ENCODE data around the gene KRTAP4-8.

Gene KRTAP4-8

DNA sequence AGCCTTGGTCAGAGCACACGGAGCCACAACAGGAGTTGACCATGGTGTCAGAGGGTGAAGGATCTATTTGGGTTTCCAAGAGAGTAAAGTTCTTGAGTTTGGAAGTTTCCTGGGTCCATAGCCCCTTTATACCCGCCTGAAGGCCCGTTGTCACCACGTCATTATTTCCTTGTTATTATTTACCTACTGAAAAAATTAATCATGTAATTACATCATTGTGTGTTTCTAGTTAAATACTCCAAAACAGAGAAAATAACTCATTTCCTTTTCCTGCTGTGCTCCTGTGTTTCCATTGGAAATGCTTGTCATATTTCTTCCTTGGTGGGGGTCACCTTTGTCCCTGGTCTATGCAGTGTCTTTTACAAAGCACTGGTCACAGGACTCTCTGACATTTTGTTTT is at the start of gene KRTAP4-8:
KRTAP4-8 (minus strand) TSS at position 101 of the 400 bp plus-strand sequence; CDS start at position 43, 58 bp downstream.
- Histone ChIP-seq H3K4me3 (ENCODE audit: low read depth, low read length) (no peak within 1 kb of the TSS), H3K4me1 (ENCODE audit: control insufficient read depth, insufficient read depth, low read length) (no peaks in the 10 kb centered on the region), H3K9me3 (ENCODE audit: control insufficient read depth, insufficient read depth, low read depth, low read length) (no peaks in the 10 kb centered on the region), H3K36me3 (ENCODE audit: control insufficient read depth in 2 of 2, insufficient read depth in 1 of 2, low read length in 2 of 2) (no peaks in the 10 kb centered on the region), H3K27ac (ENCODE audit: extremely low read depth, low read depth, low read length) (no peak within 1 kb of the TSS)
- POLR2A ChIA-PET, result no interaction called here
- CTCF ChIA-PET, result no interaction called here
- TF ChIP-seq, protein P1, sequence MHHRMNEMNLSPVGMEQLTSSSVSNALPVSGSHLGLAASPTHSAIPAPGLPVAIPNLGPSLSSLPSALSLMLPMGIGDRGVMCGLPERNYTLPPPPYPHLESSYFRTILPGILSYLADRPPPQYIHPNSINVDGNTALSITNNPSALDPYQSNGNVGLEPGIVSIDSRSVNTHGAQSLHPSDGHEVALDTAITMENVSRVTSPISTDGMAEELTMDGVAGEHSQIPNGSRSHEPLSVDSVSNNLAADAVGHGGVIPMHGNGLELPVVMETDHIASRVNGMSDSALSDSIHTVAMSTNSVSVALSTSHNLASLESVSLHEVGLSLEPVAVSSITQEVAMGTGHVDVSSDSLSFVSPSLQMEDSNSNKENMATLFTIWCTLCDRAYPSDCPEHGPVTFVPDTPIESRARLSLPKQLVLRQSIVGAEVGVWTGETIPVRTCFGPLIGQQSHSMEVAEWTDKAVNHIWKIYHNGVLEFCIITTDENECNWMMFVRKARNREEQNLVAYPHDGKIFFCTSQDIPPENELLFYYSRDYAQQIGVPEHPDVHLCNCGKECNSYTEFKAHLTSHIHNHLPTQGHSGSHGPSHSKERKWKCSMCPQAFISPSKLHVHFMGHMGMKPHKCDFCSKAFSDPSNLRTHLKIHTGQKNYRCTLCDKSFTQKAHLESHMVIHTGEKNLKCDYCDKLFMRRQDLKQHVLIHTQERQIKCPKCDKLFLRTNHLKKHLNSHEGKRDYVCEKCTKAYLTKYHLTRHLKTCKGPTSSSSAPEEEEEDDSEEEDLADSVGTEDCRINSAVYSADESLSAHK (tag by site-specific recombination; IDR thresholded peaks at IDR 0.05), result no peak
- no peak for TF ChIP-seq ZNF521 (tag by site-specific recombination; IDR thresholded peaks at IDR 0.05)
- no peak for TF ChIP-seq EGR2 (tag by site-specific recombination; IDR thresholded peaks at IDR 0.05; ENCODE audit: low read depth)
- TF ChIP-seq ZNF544 (tag by site-specific recombination; IDR thresholded peaks at IDR 0.05), result no peak
- no peak for TF ChIP-seq ZNF658 (tag by site-specific recombination; IDR thresholded peaks at IDR 0.05)
- no peak for TF ChIP-seq IKZF3 (tag by site-specific recombination; IDR thresholded peaks at IDR 0.05)
- TF ChIP-seq ZNF350 (tag by site-specific recombination; IDR thresholded peaks at IDR 0.05), result no peak
- TF ChIP-seq, protein P2, sequence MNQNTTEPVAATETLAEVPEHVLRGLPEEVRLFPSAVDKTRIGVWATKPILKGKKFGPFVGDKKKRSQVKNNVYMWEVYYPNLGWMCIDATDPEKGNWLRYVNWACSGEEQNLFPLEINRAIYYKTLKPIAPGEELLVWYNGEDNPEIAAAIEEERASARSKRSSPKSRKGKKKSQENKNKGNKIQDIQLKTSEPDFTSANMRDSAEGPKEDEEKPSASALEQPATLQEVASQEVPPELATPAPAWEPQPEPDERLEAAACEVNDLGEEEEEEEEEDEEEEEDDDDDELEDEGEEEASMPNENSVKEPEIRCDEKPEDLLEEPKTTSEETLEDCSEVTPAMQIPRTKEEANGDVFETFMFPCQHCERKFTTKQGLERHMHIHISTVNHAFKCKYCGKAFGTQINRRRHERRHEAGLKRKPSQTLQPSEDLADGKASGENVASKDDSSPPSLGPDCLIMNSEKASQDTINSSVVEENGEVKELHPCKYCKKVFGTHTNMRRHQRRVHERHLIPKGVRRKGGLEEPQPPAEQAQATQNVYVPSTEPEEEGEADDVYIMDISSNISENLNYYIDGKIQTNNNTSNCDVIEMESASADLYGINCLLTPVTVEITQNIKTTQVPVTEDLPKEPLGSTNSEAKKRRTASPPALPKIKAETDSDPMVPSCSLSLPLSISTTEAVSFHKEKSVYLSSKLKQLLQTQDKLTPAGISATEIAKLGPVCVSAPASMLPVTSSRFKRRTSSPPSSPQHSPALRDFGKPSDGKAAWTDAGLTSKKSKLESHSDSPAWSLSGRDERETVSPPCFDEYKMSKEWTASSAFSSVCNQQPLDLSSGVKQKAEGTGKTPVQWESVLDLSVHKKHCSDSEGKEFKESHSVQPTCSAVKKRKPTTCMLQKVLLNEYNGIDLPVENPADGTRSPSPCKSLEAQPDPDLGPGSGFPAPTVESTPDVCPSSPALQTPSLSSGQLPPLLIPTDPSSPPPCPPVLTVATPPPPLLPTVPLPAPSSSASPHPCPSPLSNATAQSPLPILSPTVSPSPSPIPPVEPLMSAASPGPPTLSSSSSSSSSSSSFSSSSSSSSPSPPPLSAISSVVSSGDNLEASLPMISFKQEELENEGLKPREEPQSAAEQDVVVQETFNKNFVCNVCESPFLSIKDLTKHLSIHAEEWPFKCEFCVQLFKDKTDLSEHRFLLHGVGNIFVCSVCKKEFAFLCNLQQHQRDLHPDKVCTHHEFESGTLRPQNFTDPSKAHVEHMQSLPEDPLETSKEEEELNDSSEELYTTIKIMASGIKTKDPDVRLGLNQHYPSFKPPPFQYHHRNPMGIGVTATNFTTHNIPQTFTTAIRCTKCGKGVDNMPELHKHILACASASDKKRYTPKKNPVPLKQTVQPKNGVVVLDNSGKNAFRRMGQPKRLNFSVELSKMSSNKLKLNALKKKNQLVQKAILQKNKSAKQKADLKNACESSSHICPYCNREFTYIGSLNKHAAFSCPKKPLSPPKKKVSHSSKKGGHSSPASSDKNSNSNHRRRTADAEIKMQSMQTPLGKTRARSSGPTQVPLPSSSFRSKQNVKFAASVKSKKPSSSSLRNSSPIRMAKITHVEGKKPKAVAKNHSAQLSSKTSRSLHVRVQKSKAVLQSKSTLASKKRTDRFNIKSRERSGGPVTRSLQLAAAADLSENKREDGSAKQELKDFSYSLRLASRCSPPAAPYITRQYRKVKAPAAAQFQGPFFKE (tag by site-specific recombination; IDR thresholded peaks at IDR 0.05; ENCODE audit: borderline replicate concordance), result no peak
- TF ChIP-seq TCF7L2 (IDR thresholded peaks at IDR 0.05; ENCODE audit: borderline replicate concordance, low read depth, low read length), result no peak
- no peak for TF ChIP-seq OSR2 (tag by site-specific recombination; IDR thresholded peaks at IDR 0.05)
- TF ChIP-seq YY2 (tag by site-specific recombination; IDR thresholded peaks at IDR 0.05), result no peak
- TF ChIP-seq ZNF707 (tag by site-specific recombination; IDR thresholded peaks at IDR 0.05), result no peak
- no peak for TF ChIP-seq ZNF16 (tag by site-specific recombination; IDR thresholded peaks at IDR 0.05; ENCODE audit: low read depth)
- no peak for TF ChIP-seq ZNF302 (tag by site-specific recombination; IDR thresholded peaks at IDR 0.05; ENCODE audit: low read depth)

DNA sequence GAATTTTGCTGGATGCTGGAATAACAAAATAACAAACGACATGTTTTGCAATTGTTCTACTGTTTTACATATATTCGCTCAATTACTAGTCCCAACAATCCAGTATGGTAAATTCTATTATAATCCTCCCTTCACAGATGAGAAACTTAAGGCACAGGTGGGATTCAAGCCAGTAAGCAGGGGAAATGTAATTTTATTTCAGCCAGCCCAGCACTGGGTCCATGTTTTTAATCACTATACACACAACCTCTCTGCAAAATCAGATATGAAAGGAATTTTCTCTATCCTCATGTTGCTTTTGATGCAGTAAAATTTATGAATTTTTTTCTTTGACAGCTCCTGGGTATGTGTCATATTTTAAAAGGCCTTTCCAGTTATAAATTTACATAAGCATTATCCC is 47.3 kb upstream of the KRTAP4-8 start:
- Histone ChIP-seq H3K9me3 (ENCODE audit: control insufficient read depth, insufficient read depth, low read depth, low read length) (no peaks in the 10 kb centered on the region), H3K4me1 (ENCODE audit: control insufficient read depth, insufficient read depth, low read length) (no peaks in the 10 kb centered on the region), H3K36me3 (ENCODE audit: control insufficient read depth in 2 of 2, insufficient read depth in 1 of 2, low read length in 2 of 2) (no peaks in the 10 kb centered on the region), H3K4me3 (ENCODE audit: low read depth, low read length) (no peak overlapping the region), H3K27ac (ENCODE audit: extremely low read depth, low read depth, low read length) (no peak overlapping the region)
- ChIA-PET CTCF (no interaction called here), POLR2A (no interaction called here)
- TF ChIP-seq ZNF629 (tag by site-specific recombination; IDR thresholded peaks at IDR 0.05), result no peak
- TF ChIP-seq ZNF558 (tag by site-specific recombination; IDR thresholded peaks at IDR 0.05), result no peak
- TF ChIP-seq ZNF155 (tag by site-specific recombination; IDR thresholded peaks at IDR 0.05), result no peak
- TF ChIP-seq ZNF311 (tag by site-specific recombination; IDR thresholded peaks at IDR 0.05; ENCODE audit: borderline replicate concordance), result no peak
- no peak for TF ChIP-seq ZNF266 (tag by site-specific recombination; IDR thresholded peaks at IDR 0.05; ENCODE audit: low read depth)
- TF ChIP-seq ZNF837 (tag by site-specific recombination; IDR thresholded peaks at IDR 0.05), result no peak
- TF ChIP-seq ZNF549 (tag by site-specific recombination; IDR thresholded peaks at IDR 0.05), result no peak
- TF ChIP-seq ZNF555 (tag by site-specific recombination; conservative IDR thresholded peaks at IDR 0.05), result no peak
- no peak for TF ChIP-seq ZNF214 (tag by site-specific recombination; IDR thresholded peaks at IDR 0.05; ENCODE audit: borderline replicate concordance)
- no peak for TF ChIP-seq KLF9 (tag by site-specific recombination; IDR thresholded peaks at IDR 0.05; ENCODE audit: low read depth)
- TF ChIP-seq, protein P3, sequence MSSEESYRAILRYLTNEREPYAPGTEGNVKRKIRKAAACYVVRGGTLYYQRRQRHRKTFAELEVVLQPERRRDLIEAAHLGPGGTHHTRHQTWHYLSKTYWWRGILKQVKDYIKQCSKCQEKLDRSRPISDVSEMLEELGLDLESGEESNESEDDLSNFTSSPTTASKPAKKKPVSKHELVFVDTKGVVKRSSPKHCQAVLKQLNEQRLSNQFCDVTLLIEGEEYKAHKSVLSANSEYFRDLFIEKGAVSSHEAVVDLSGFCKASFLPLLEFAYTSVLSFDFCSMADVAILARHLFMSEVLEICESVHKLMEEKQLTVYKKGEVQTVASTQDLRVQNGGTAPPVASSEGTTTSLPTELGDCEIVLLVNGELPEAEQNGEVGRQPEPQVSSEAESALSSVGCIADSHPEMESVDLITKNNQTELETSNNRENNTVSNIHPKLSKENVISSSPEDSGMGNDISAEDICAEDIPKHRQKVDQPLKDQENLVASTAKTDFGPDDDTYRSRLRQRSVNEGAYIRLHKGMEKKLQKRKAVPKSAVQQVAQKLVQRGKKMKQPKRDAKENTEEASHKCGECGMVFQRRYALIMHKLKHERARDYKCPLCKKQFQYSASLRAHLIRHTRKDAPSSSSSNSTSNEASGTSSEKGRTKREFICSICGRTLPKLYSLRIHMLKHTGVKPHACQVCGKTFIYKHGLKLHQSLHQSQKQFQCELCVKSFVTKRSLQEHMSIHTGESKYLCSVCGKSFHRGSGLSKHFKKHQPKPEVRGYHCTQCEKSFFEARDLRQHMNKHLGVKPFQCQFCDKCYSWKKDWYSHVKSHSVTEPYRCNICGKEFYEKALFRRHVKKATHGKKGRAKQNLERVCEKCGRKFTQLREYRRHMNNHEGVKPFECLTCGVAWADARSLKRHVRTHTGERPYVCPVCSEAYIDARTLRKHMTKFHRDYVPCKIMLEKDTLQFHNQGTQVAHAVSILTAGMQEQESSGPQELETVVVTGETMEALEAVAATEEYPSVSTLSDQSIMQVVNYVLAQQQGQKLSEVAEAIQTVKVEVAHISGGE (tag by site-specific recombination; conservative IDR thresholded peaks at IDR 0.05; ENCODE audit: low read depth), result no peak
